Stimulated activated naive CD8-positive, alpha-beta T cell treated with anti-CD3 and anti-CD28 coated beads, Interleukin-15, amount 100 ng/mL, for 72 hours (primary cell): Measurements from ENCODE around the gene NRP2.
A peak's percentile ranks its signal among the peaks of the same experiment; 100 is the strongest.

Experiments
- ATAC-seq: fragments of 150-1000 bp; cut with Tn5 transposase; 2 replicates; pipeline ENCODE4 v1.10.0; 2021; ENCODE audit warnings: mild to moderate bottlenecking, moderate library complexity
- DNase-seq, 2 donors: peaks; one replicate each; pipeline ENCODE4 v3.0.0; 2021 to 2022
- H3K27ac Mint-ChIP-seq, 2 donors: one replicate each; pipeline ENCODE4 v1.8.0; 2022; ENCODE audit warnings: mild to moderate bottlenecking in 2 of 2, mixed read lengths in 2 of 2, moderate library complexity in 2 of 2
- H3K27me3 Mint-ChIP-seq: one replicate; pipeline ENCODE4 v1.8.0; 2022; ENCODE audit warnings: mixed read lengths
- H3K4me1 Mint-ChIP-seq: one replicate; pipeline ENCODE4 v1.8.0; 2022; ENCODE audit warnings: mild to moderate bottlenecking, mixed read lengths
- H3K4me3 Mint-ChIP-seq, 2 donors: one replicate each; pipeline ENCODE4 v1.8.0; 2022; ENCODE audit warnings: mild to moderate bottlenecking in 2 of 2, mixed read lengths in 2 of 2, moderate library complexity in 1 of 2
- H3K9me3 Mint-ChIP-seq, 2 donors: one replicate each; pipeline ENCODE4 v1.8.0; 2022; ENCODE audit warnings: mixed read lengths in 2 of 2

The NRP2 gene

GRCh38 chr2:205723179-205723578 lies 40.9 kb downstream of the NRP2 start:
- DNase-seq (no peak), ATAC-seq (no peak)
- Mint-ChIP-seq H3K27ac (no peak overlapping the region), H3K4me1 (no peaks in the 10 kb centered on the region), H3K4me3 (no peak overlapping the region), H3K27me3 (no peaks in the 10 kb centered on the region), H3K9me3 (no peaks in the 10 kb centered on the region)

DNA sequence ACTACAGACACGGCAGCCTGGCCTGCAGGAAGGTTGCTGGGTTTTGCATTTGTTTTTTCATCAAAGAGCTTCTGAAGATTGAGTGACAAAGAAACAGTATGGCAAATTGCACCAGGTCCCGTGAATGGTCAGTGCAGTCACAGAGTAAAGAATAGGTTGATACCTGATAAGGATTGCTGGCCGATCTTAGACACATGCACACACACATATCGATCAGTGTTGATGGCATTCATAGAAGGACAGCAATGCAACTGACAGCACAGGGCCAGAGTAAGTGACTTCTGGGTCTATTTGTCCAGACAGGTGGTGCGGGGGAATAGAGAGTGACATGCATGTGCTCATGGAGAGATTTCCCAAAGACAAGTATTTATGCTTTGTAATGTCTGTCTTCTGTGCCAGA lies 42.8 kb downstream of the NRP2 start:
- Mint-ChIP-seq H3K27me3 (no peaks in the 10 kb centered on the region), H3K4me3 (no peak overlapping the region), H3K9me3 (no peaks in the 10 kb centered on the region), H3K4me1 (no peaks in the 10 kb centered on the region), H3K27ac (no peak overlapping the region)
- no peak for ATAC-seq
- DNase-seq: no peak

DNA sequence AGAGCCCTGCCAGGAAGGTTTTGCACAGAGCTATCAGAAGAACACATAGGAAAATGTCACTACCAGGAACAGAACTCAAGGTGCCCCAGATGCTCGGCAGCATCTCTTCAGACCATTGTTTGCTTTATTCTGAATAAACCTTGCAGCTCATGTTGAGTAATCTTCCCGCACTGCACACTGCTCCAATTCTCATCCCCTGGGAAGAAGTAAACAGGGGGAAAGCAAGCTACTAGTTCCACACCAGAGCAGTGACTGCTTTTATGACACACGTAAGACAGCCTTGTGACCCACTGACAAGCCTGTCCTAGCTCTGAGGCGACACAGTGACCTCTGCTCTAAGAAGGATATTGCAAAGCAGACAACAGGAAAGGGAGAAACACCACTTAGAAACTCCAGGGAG lies 44.2 kb downstream of the NRP2 start:
- ATAC-seq: no peak
- Mint-ChIP-seq H3K27me3 (no peaks in the 10 kb centered on the region), H3K4me1 (no peaks in the 10 kb centered on the region), H3K27ac (no peak overlapping the region), H3K9me3 (no peaks in the 10 kb centered on the region), H3K4me3 (no peak overlapping the region)
- DNase-seq: no peak

DNA sequence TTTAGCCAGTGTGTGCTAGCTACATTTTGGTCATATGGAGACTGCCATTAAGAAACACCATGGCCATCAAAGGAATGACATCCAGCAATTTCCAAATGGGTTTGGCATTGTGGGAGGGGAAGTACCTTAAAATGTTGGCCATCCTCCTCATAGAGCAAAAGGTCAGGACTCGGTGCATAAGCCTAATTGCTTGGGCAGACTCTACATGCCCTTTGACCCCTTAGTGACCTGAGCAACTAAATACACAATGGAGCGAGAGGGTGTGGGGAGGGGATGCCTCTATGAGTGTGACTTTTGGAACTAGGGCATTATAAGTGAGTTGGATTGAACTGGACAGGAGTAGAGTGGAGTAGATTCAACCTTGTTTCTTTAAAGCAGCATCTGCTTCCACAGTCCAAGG lies 44.9 kb downstream of the NRP2 start:
- Mint-ChIP-seq H3K4me1 (no peaks in the 10 kb centered on the region), H3K27me3 (no peaks in the 10 kb centered on the region), H3K27ac (no peak overlapping the region), H3K9me3 (no peaks in the 10 kb centered on the region), H3K4me3 (no peak overlapping the region)
- no peak for DNase-seq
- no peak for ATAC-seq

- H3K4me3 Mint-ChIP-seq: no peak overlapping the region
- peak overlapping the region; percentile 37 to 79 for H3K27ac Mint-ChIP-seq
- DNase-seq (no peak), ATAC-seq (no peak)
- no peaks in the 10 kb centered on the region for H3K9me3 Mint-ChIP-seq
- H3K27me3 Mint-ChIP-seq: no peaks in the 10 kb centered on the region
- H3K4me1 Mint-ChIP-seq: no peaks in the 10 kb centered on the region
These were observed 46.1 kb downstream of the NRP2 start for GRCh38 chr2:205728366-205728765.

- Mint-ChIP-seq H3K4me1 (no peaks in the 10 kb centered on the region), H3K4me3 (no peak overlapping the region), H3K9me3 (no peaks in the 10 kb centered on the region), H3K27me3 (peaks cover 8% of the 10 kb centered on the region), H3K27ac (no peak overlapping the region)
- ATAC-seq (no peak), DNase-seq (no peak)
These were observed 47.9 kb downstream of the NRP2 start for GRCh38 chr2:205730191-205730590.

- no peak for DNase-seq
- peaks cover 8% of the 10 kb centered on the region for H3K27me3 Mint-ChIP-seq
These were observed 48.6 kb downstream of the NRP2 start for GRCh38 chr2:205730701-205731582.

DNA sequence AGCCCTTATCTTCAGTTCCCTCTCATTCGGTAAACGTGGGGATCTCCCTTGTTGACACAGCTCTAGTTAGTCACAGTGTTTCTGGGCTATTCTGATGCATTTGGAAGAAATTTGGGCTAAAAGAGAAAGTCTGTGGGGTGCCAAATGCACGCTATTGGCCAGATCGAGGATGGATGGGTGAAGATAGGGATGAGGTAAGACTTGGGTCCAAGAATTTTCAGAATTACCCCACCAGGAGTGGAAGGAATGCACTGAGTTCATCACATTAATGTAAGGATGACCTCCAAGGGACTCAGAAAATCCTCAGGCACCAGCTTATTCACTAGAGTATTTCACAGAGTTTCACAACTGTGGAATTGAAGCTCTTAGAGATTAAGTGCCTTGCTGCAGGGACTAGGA lies 49.3 kb downstream of the NRP2 start:
- no peak overlapping the region for H3K27ac Mint-ChIP-seq
- DNase-seq: no peak
- peaks cover 8% of the 10 kb centered on the region for H3K27me3 Mint-ChIP-seq
- no peaks in the 10 kb centered on the region for H3K9me3 Mint-ChIP-seq
- no peaks in the 10 kb centered on the region for H3K4me1 Mint-ChIP-seq
- H3K4me3 Mint-ChIP-seq: no peak overlapping the region
- ATAC-seq: no peak

More at GRCh38 chr2:205730701-205731582, 48.6 kb downstream of the NRP2 start:
- Mint-ChIP-seq H3K4me3 (no peak overlapping the region), H3K27ac (peak overlapping the region in 1 of 2 donors; percentile 42), H3K9me3 (no peaks in the 10 kb centered on the region), H3K4me1 (no peaks in the 10 kb centered on the region)
- ATAC-seq: no peak

GRCh38 chr2:205732314-205732713 lies 50.0 kb downstream of the NRP2 start:
- Mint-ChIP-seq H3K27me3 (peaks cover 8% of the 10 kb centered on the region), H3K9me3 (no peaks in the 10 kb centered on the region), H3K4me3 (no peak overlapping the region), H3K4me1 (no peaks in the 10 kb centered on the region), H3K27ac (no peak overlapping the region)
- no peak for ATAC-seq
- DNase-seq: no peak

- no peak overlapping the region for H3K27ac Mint-ChIP-seq
- H3K4me3 Mint-ChIP-seq: no peak overlapping the region
- H3K9me3 Mint-ChIP-seq: no peaks in the 10 kb centered on the region
- no peaks in the 10 kb centered on the region for H3K4me1 Mint-ChIP-seq
- ATAC-seq (no peak), DNase-seq (no peak)
- peaks cover 9% of the 10 kb centered on the region for H3K27me3 Mint-ChIP-seq
These were observed 50.8 kb downstream of the NRP2 start for GRCh38 chr2:205733082-205733481.

GRCh38 chr2:205733648-205734047 lies 51.3 kb downstream of the NRP2 start:
- DNase-seq (no peak), ATAC-seq (no peak)
- Mint-ChIP-seq H3K9me3 (no peaks in the 10 kb centered on the region), H3K27me3 (peaks cover 15% of the 10 kb centered on the region), H3K4me3 (no peak overlapping the region), H3K4me1 (no peaks in the 10 kb centered on the region), H3K27ac (peak overlapping the region in 1 of 2 donors; percentile 12)

GRCh38 chr2:205734436-205735037 lies 52.2 kb downstream of the NRP2 start:
- Mint-ChIP-seq H3K27me3 (peaks cover 17% of the 10 kb centered on the region), H3K4me1 (no peaks in the 10 kb centered on the region), H3K27ac (no peak overlapping the region), H3K9me3 (no peaks in the 10 kb centered on the region), H3K4me3 (no peak overlapping the region)
- ATAC-seq: no peak
- no peak for DNase-seq

GRCh38 chr2:205738117-205738968 lies 56.0 kb downstream of the NRP2 start:
- ATAC-seq: no peak
- DNase-seq: no peak
- H3K4me3 Mint-ChIP-seq: no peak overlapping the region
- H3K27me3 Mint-ChIP-seq: peaks cover 39% of the 10 kb centered on the region
- H3K4me1 Mint-ChIP-seq: no peaks in the 10 kb centered on the region
- H3K9me3 Mint-ChIP-seq: no peaks in the 10 kb centered on the region
- peak overlapping the region in 1 of 2 donors; percentile 77 for H3K27ac Mint-ChIP-seq

GRCh38 chr2:205739620-205740019 lies 57.3 kb downstream of the NRP2 start:
- no peak for ATAC-seq
- no peak for DNase-seq
- Mint-ChIP-seq H3K4me1 (no peaks in the 10 kb centered on the region), H3K27me3 (peaks cover 31% of the 10 kb centered on the region), H3K9me3 (no peaks in the 10 kb centered on the region), H3K27ac (no peak overlapping the region), H3K4me3 (no peak overlapping the region)

GRCh38 chr2:205740381-205740780 lies 58.1 kb downstream of the NRP2 start:
- ATAC-seq: no peak
- Mint-ChIP-seq H3K4me3 (no peak overlapping the region), H3K9me3 (no peaks in the 10 kb centered on the region), H3K27ac (no peak overlapping the region), H3K4me1 (no peaks in the 10 kb centered on the region), H3K27me3 (peaks cover 34% of the 10 kb centered on the region)
- DNase-seq: no peak
